Brain microvascular endothelial cell (primary cell): ENCODE data around the gene MXI1.

Source experiments
- DNase-seq: peaks from one replicate; pipeline ENCODE4 v3.0.0-alpha.2; 2020
- H3K27ac ChIP-seq: fragments of 250-450 bp; sonication (Bioruptor Pico); 2 replicates; pipeline ENCODE4 v1.5.1; 2020; ENCODE audit warnings: mild to moderate bottlenecking, moderate library complexity
- H3K27me3 ChIP-seq: fragments of 250-450 bp; sonication (Bioruptor Pico); replicated peaks from 2 replicates; pipeline ENCODE4 v1.5.1; 2020; ENCODE audit warnings: mild to moderate bottlenecking
- H3K36me3 ChIP-seq: fragments of 250-450 bp; sonication (Bioruptor Pico); replicated peaks from 2 replicates; pipeline ENCODE4 v1.5.1; 2020; ENCODE audit warnings: mild to moderate bottlenecking
- H3K4me3 ChIP-seq: 2 replicates; pipeline ENCODE4 v1.5.1; 2011; ENCODE audit warnings: low read depth, mild to moderate bottlenecking, control low read depth, low read length, moderate library complexity
- in situ Hi-C: cut with HindIII; loops from 2 replicates; pipeline ENCODE4 v1.10.0; 2017; ENCODE audit warnings: low sequenced_read_pairs, low pct_ligation_motif_present
- TF ChIP-seq, protein P1 (sequence below): IDR thresholded peaks from 2 replicates; pipeline ENCODE4 v1.5.1; 2011; ENCODE audit warnings: low read depth, mild to moderate bottlenecking, moderate library complexity, low read length, control low read depth, inconsistent platforms; ENCODE audit errors: missing control alignments

The MXI1 gene

DNA sequence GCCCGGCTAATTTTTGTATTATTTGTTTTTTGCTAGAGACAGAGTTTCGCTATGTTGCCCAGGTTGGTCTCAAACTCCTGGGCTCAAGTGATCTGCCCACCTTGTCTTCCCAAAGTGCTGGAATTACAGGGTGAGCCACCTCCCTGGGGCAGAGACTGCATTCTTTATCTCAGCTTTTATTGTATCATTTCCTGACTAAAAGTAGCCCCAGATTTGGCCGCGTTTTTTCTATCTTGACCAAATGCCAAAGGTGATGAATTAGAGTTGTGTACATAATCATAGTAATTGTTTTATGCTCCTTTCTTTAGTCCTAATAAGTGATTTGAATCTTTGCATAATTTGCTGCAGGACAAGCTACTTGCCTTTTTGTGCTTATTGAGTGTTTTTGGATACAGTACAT is 100.4 kb downstream of the MXI1 start:
- H3K27me3 ChIP-seq = no peaks in the 10 kb centered on the region
- no peak overlapping the region for H3K27ac ChIP-seq
- DNase-seq = no peak
- TF ChIP-seq, protein P1, sequence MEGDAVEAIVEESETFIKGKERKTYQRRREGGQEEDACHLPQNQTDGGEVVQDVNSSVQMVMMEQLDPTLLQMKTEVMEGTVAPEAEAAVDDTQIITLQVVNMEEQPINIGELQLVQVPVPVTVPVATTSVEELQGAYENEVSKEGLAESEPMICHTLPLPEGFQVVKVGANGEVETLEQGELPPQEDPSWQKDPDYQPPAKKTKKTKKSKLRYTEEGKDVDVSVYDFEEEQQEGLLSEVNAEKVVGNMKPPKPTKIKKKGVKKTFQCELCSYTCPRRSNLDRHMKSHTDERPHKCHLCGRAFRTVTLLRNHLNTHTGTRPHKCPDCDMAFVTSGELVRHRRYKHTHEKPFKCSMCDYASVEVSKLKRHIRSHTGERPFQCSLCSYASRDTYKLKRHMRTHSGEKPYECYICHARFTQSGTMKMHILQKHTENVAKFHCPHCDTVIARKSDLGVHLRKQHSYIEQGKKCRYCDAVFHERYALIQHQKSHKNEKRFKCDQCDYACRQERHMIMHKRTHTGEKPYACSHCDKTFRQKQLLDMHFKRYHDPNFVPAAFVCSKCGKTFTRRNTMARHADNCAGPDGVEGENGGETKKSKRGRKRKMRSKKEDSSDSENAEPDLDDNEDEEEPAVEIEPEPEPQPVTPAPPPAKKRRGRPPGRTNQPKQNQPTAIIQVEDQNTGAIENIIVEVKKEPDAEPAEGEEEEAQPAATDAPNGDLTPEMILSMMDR = no peak
- H3K4me3 ChIP-seq = no peak overlapping the region
- peaks cover 4% of the 10 kb centered on the region for H3K36me3 ChIP-seq
- in situ Hi-C loops = no loop called here

DNA sequence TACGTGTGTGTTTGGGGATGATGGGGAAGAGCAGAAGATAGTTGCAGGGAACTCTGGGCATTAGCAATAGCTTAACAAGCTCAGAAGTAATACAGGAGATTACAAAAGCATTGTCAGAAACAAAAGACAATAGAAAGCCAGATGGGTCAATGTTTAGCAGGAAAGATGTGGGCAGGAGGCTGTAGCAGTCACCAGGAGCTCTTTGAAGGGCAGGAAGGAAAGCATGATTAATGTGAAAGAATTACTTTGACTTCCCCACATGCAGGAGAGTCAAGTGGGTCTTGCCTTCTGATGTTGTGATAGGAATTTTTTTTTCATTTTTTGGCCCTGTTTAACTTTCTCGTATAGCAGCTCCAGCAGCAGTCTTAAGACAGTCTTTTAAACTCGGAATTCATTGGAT is 103.3 kb downstream of the MXI1 start:
- DNase-seq = no peak

GRCh38 chr10:110311357-110311949 is 104.0 kb downstream of the MXI1 start:
- no peaks in the 10 kb centered on the region for H3K27me3 ChIP-seq
- H3K27ac ChIP-seq = peak overlapping the region; percentile 21
- in situ Hi-C loops = no loop called here
- no peaks in the 10 kb centered on the region for H3K36me3 ChIP-seq
- TF ChIP-seq, protein P1 = peak; percentile 72
- no peak overlapping the region for H3K4me3 ChIP-seq
- DNase-seq = peak; percentile 46

More for the DNA sequence above, 103.3 kb downstream of the MXI1 start:
- in situ Hi-C loops = no loop called here
- H3K27ac ChIP-seq = peak overlapping the region; percentile 21
- H3K27me3 ChIP-seq = no peaks in the 10 kb centered on the region
- TF ChIP-seq, protein P1 = no peak
- no peaks in the 10 kb centered on the region for H3K36me3 ChIP-seq
- H3K4me3 ChIP-seq = no peak overlapping the region

DNA sequence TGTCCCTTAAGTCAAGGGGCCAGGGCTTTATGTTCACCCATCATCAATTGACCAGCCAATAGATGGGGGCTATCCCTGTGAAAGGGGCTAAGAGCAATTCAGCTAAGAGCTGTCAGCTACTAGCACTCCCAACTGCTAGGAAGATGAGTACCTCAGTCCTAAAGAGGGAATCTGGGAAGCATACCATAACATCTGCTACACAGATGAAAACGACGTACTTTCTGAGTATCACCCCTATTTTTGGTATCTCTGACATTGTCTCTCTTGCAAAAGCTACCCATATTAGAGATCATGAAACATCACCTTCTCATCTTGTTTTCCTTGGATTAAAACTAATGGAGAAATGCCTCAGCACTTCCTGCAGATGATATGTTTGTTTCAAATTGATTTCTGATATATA is 104.8 kb downstream of the MXI1 start:
- in situ Hi-C loops = no loop called here
- TF ChIP-seq, protein P1 = no peak
- Histone ChIP-seq H3K27me3 (no peaks in the 10 kb centered on the region), H3K27ac (no peak overlapping the region), H3K4me3 (no peak overlapping the region), H3K36me3 (no peaks in the 10 kb centered on the region)
- DNase-seq = no peak

- Histone ChIP-seq H3K27me3 (no peaks in the 10 kb centered on the region), H3K4me3 (no peak overlapping the region), H3K36me3 (no peaks in the 10 kb centered on the region), H3K27ac (no peak overlapping the region)
- TF ChIP-seq, protein P1 = no peak
- in situ Hi-C loops = no loop called here
- no peak for DNase-seq
Observed at GRCh38 chr10:110313674-110314073, 106.3 kb downstream of the MXI1 start.
